GM18861 (cell line): Measurements from ENCODE around the gene OAS2.

Source experiments
- ATAC-seq: cut with Tn5 transposase; IDR thresholded peaks from one replicate; pipeline ENCODE4 v1.9.1; 2021; ENCODE audit not compliant: unreplicated experiment

OAS2 gene

GRCh38 chr12:113055594-113056380, 77.5 kb downstream of the OAS2 start:
- ATAC-seq, result no peak

DNA sequence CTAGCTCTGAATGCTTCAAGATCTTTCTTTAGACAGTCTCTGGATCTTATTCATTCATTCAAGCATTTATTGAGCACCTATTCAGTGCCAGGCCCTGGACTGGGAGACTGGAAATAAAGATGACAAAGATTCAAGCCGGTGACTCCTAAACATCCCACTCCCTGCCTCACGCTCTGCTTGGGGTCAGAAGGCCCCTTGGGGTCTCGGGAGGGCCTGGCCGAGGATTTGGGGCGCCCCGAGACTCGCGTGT, 78.0 kb downstream of the OAS2 start:
- no peak for ATAC-seq

GRCh38 chr12:113056631-113057488, 78.5 kb downstream of the OAS2 start, which contains the start of gene DTX1:
DTX1 (plus strand) TSS chr12:113056730; CDS start chr12:113058193, 1,463 bp downstream.
- no peak for ATAC-seq

DNA sequence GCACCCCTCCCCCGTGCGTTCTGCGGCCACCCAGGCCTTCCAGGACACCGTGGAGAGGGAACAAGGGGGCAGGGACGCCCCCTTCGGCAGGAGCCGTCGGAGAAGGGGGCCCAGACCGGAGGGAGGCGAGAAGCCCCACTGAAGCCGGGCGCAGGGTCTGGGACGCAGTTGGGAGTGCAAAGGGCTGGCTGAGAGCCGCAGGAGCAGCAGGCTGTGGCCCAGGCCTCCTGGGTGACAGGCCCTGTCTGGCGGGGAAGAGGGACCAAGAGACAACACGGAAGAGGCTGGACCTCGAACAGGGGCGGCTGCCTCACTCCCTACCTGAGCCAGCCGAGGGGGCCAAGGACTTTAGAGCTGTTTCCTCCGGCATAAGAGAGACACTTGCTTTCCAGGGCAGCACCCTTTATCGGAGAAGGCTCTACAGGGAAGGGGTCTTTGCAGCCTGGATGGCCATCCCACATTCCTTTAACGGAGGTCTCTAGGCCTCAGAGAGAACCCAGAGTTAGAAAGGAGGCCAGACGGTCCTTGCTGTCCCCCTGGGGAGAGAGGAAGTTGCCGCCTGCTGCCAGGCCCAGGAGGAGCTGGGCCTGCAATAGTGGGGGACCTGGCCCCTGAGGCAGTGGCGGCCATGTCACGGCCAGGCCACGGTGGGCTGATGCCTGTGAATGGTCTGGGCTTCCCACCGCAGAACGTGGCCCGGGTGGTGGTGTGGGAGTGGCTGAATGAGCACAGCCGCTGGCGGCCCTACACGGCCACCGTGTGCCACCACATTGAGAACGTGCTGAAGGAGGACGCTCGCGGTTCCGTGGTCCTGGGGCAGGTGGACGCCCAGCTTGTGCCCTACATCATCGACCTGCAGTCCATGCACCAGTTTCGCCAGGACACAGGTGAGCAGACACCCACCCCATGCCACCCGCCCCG, 79.5 kb downstream of the OAS2 start:
- ATAC-seq, result no peak

DNA sequence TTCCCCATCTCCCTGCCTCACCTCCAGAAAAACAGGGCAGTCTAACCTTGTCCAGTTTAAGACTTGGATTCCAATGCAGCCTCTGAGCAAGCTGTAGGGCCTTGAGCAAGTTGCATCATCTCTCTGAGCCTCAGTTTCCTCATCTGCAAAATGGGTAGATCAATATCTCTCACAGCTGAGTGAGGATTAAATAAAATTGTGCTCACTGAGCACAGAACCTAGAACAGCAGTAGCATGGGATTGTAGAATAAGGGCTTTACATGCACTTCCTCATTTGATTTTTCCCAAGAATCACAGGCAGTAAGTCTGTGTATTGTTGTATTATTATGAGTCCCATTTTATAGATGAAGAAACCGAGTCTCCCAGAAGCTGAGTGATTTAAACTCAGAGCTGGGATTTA, 80.2 kb downstream of the OAS2 start:
- ATAC-seq, result no peak

DNA sequence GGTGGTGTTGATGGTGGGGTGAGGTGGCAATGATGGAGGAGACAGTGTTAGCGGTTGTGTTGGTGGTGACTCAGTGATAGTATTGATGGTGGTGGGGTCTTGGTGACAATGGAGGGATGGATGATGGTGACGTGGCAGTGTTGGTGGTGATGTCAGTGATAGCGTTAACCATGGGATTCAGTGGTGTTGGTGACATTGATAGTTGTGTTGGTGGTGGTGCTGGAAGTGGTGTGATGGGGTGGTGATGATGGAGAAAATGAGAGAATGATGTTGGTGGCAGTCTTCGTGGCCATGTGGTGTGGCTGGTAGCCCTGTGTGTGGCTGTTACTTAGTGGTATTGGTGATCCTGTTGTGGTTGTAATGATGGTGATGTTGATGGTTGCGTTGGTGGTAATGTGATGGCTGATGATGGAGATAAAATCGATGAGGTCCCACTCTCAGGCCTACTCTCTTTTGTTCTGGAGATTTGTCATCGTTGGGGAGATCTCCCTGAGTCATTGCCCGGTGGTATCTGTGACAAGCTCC, 80.8 kb downstream of the OAS2 start:
- ATAC-seq, result no peak

GRCh38 chr12:113060336-113060960, 82.1 kb downstream of the OAS2 start:
- no peak for ATAC-seq

DNA sequence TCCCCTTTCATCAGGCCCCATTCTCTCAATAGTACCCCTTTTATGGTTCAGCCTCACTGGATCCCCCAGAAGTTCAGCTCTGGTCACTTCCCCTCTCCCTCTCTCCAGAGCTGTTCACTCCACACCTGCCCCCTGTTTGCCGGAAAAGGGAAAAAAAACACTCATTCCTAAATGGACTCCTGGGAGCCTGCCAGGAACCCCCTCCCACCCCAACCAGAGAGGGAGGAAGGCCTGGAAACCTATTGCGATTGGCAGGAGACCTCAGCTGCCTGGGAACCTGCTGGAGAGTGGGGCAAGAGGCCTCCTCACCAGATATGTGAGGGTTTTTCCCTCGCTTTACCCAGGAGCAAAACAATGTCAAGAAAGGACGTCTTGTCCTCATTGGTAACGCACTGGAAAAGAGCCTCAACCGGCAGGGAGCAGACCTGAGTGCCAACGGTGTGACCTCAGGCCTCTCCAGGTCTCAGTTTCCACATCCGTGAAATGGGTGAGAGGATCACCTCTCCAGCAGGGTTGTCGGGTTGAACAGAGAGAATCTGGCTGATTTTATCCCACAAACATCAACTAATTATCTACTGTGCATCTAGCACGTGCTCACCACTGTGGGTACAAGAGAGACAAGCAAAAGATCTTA, 82.9 kb downstream of the OAS2 start:
- ATAC-seq, result no peak
